GM19238 (cell line): ENCODE data around the gene NFX1.

Experiments used
- DNase-seq: peaks from one replicate; pipeline ENCODE4 v3.0.0; 2011; ENCODE audit warnings: low spot score; ENCODE audit not compliant: insufficient read length

The NFX1 gene

DNA sequence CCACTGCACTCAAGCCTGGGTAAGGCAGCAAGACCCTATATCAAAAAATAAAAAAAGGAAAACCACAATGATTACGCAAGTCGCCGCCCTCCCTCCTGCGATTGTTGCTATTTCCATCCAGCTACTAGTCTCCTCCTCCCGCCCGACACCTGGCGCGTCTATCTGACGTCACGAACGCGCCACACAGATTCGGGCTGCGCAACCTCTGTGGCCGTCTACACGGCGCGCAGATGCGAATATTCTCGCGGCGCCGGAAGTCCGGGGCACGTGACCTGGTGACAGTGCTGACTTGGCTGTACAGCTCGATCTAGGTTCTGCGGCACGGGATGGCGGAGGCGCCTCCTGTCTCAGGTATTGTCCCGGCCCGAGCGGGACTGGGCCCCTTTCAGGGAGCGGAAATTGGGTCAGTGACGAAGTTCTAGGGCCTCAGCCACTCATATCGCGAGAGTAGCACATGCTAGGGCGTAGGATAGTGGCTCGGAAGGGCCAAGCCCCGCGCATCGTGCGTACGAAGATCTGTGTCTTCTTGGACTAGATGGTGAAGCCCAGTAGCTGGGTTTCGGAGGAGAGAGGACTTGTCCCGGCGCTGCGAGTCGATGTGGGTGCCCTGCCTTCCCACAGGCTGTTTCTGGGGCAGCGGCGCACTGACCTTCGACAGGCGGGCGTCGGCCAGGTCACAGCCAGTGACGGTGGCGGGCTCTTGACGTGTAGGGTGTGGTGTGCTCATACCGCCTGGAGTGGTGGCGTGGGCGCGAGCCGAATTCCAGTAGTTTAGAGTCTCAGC lies at the start of gene NFX1:
TSS of gene NFX1 (plus strand) at position 270 of the 784 bp plus-strand sequence. CDS start at position 327, 57 bp downstream.
- DNase-seq: peak; percentile 78

DNA sequence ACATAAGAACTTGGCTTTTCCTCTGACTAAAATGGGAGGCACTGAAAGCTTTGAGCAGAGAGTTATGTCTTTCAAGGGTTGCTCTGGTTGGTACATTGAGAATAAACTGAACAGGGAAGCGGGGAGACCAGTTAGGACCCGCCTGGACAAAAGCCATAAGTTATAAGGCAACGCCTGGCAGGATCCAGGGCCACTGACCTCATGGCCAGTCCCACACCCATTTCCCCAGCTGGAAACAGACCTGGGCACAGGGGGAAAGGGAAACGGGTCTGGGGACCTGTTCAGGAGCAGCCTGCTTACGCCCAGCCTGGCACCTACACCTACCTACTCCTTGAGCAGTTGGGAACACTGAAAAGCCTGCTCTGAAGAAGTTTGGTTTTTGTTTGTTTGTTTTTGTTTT lies 49.0 kb upstream of the NFX1 start:
- no peak for DNase-seq

DNA sequence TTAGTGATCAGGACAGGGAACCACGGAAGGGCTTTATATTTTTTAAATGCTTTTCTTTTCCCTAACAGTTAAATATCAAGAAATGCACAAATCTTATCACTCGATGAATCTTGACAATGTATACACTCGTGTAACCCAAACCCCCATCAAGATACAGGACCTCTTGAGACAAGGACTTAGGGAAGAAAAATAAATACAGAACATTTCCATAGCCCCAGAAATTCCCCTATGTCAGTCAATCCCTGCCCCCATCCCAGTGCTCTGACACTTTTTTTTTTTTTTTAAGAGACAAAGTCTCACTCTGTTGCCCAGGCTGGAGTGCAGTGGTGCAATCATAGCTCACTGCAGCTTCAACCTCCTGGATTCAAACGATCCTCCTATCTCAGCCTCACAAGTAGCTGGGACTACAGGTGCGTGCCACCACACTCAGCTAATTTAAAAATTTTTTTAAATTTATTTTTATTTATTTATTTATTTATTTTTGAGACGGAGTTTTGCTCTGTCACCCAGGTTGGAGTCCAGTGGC lies 47.6 kb upstream of the NFX1 start:
- no peak for DNase-seq

- DNase-seq: no peak
Observed at GRCh38 chr9:33244137-33244784, 46.1 kb upstream of the NFX1 start.

DNA sequence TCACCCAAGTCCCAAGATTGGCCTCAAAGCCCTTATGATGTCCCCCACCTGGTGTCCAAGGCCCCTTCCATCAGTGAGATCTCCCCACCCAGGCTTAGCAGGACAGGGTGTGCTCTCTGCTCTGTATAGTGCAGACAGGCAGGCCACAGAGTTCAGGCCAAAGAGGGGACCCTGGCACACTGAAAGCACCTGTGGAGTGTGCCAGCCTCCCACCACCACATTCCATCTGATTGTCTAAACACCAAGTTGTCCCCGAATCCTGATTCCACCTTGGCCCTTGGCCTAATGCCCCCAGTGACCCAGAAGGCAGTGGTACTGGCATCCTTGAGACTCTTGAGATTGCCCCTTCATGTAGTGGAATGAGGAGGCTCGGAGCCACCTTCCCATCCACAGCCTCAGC lies 45.0 kb upstream of the NFX1 start:
- DNase-seq: no peak

DNA sequence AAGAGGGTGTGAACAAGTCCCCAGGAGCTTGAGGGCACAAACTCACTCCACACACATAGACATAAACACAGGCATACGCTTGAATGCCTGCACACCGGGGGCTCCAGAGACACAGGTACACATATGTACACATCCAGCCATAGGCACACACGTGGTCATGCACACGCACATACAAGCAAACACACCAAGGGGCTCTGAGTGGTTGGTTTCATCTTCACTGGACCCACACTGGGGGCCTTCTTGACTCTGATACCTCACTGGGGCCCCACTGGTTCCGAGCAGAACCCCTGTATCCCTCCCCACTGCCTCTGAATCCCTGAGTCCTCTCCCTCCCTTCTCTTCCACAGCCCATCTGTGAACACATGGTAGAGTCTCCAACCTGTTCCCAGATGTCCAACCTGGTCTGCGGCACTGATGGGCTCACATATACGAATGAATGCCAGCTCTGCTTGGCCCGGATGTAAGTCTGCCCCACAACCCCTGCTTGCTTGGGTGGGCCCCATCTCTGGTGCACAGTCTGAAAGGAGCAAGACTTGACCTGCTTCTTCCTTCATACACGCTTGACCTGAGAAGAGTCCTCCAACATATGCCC lies 44.0 kb upstream of the NFX1 start:
- DNase-seq: no peak

DNA sequence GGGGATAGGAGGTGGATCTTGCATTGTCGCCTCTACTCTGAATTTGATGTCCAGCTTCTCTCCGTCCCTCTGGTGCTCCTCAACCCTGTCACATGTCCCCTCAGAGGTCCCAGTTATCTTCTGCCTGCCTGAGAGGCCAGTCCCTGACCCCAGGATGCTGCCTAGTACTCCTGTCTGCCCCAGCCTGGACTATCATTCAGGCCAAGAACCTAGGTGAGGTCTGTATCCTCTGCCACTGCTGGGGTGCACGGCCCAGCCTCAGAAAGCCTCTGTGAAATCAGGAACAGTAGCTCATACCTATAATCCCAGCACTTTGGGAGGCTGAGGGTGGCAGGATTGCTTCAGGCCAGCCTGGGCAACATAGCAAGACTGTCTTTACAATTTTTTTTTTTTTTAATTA lies 41.7 kb upstream of the NFX1 start:
- no peak for DNase-seq

DNA sequence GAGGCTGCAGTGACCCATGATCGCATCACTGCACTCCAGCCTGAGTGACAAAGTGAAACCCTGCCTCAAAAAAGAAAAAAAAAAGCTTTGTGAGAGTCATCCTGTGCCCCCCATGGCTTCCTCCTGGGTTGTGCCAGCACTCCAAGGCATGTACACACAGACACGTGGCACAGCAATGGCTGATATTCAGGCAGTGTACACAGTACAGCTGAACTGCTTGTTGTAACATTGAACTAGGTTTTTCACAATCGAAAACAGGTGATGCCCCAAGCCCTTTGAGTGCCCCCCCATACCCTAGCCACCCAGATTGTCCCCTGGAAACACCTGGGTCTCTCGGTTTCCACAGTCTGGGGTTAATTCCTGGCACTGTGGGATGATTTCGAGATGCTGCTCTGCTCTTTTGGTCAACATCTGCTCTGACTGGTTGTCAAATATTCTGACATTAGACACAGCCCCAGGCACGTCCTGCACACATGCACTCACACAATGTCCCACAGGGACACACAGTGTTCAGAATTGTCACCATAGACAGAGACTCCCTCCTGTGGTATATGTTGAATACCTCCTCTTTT lies 41.1 kb upstream of the NFX1 start:
- no peak for DNase-seq

DNA sequence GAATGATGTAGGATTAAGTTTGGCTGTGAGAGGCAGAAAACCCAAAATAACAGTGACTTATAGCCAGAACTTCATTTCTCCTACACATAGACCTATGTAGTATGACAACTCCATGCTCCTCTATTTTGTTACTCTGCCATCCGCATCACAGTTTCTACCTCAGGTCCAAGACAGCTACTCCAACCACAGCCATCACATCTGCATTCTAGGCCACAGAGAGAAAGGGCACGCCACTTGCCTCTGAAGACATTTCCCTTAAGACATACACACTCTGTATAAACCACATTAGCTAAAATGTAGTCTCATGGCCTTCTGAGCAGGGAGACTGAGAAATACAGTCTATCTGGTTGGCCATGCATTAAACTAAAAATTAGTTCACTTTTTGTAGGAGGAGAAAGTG lies 40.3 kb upstream of the NFX1 start:
- DNase-seq: no peak

DNA sequence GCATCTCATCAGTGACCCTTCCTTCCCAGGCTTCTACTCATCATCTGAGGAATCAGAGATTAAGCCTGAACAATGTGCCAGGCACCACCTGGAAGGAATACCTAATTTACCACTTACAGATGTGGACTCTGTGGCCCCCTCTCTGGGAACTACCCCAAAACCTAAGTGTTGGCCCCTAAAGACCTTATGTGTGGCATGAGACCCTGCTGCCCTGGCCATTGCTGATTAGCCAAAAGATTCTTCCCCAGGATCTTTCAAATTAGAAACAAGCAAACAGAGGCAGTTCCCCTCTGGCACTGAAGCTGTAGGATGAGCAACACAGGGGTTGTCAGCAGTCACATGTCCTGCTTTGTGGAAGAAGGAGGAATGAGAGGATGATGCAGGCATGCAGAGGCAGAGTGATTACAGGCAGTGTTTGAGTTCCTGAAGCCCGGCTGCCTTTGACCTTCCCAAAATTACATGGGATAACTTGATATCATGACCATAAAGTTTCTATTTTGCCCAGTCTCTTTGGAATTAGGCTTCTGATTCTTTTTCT lies 39.8 kb upstream of the NFX1 start:
- DNase-seq: no peak

GRCh38 chr9:33254211-33254610 lies 36.1 kb upstream of the NFX1 start:
- no peak for DNase-seq

DNA sequence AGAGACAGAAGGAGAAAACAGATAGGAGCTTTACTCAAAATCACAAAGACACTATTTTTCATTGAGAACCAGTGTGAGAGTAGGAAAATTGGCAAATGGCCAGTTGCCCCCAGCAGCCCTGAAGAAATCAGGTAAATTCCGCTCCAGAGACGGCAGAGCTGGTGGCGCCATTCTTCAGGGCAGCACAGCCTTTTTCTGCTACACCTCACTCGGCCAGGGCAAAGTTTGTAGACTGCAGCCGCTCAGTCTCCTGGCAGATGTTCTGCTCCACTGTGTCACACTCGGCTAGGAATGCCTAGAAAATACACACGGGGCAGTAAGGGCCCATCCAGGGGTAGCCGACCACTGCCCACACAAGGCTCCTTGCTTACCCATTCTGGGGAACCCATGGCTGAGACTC lies 35.3 kb upstream of the NFX1 start:
- DNase-seq: no peak

GRCh38 chr9:33255471-33255870 lies 34.8 kb upstream of the NFX1 start:
- no peak for DNase-seq

DNA sequence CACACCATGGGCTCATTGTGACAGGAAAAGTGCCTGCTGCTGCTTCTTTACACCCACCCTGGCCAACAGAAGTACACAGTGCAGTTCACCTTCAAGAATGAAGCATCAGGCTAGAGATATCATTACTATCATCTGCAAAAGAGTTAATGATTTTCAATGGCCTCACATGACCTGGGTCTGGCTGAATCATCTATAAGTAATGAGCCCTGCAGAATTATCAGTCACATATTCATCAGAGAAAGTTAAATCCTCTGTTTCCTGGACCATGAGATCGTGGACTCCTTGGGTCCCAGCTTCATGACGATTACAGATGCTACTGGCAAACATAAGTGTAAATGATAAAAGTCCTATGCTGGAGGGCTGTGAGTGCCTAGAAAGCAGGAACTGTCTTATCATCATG lies 34.1 kb upstream of the NFX1 start:
- DNase-seq: no peak

- no peak for DNase-seq
Observed at GRCh38 chr9:33257276-33257675, 33.0 kb upstream of the NFX1 start.

DNA sequence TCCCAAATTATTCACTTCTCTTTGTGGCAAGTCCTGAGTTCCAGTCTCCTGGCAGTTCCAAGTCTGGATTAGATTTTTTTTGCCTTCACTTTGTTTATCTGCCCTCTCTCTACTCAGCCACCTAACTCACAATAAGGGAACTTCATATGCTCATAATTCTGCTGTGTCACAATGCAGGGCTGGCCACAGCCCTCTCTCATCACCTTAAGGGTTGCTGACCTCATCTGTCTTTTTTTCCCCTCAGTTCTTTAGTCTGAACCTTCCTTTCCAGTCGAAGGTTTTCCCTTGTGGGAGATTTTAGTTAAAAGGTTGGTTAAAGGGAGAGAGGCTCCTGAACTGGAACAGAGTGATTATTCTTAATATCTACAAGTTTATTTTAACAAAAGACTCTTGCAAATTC lies 29.9 kb upstream of the NFX1 start:
- DNase-seq: no peak

DNA sequence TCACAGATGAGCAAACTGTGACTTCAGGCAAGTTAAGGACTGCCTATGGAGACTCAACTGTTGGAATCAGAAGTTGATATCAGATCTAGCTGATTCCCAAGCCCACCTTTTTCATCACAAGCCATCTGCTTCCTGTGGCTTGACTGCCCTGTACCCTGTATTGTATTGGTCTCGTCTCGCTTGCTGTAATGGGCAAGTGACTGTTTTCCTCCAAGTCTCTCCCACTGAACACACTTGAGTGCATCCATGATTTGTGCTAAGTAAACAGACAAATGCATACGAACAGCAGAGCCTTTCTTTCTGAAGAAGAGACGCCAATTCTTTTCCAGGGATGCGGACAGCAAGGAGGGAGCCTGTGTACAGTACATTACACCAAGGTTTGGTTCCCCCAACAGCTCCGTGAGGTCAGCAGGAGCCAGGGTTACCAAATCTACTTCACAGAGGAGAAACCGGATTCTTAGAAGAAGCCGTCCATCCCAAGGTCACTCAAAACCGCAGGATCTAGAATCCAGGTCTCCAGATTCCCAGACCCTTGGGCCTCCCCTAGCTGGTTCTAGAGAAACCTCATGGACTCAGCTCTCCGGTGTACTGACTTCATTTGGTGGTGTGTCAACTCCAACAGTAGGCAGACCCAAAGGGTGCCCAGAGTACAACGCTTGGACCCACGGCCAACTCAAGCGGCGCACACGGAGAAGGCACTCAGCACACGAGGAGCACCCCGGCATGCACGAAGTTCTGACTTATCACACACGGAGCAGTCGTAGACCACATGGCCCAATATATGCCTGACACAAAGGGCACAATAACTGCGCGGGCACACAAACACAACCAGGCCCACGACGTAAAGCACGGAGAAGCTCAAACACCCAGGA lies 26.9 kb upstream of the NFX1 start:
- DNase-seq: peak; percentile 25

GRCh38 chr9:33264003-33264472 lies 26.3 kb upstream of the NFX1 start:
- DNase-seq: peak; percentile 39

DNA sequence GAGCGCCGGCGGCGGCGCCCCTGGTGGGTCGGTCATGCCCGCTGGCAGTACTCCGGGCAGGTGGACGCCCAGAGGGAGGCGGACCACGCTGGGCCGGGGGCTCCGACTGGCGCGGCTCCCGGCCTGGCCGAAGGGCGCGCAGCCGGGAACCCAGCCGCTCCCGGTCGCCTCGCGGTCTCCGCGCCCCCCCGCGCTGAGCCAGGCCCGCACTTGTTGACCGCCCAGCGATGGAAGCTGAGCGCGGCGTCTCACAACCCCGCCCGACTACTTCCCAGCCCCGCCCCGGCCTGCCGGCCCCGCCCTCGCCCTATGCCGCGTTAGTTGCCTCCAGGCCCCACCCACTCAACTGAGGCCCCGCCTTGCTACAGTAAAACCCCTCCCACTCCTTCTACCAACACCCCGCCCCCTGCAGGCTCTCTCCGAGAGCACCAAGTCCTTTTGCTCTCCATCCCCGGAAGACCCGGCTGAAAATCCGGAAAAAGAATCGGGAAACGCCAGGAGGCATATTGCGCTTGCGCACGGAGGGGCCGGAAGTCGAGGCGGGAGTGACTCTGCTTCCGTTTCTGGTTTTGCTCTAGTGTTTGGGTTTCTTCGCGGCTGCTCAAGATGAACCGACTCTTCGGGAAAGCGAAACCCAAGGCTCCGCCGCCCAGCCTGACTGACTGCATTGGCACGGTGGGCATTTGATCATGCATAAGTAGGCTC lies 25.7 kb upstream of the NFX1 start, which contains the start of the genes BAG1 and CHMP5:
TSS of gene BAG1 (minus strand) at position 236 of the 705 bp plus-strand sequence.
TSS of gene CHMP5 (plus strand) at position 577 of the 705 bp plus-strand sequence. CDS start at position 607, 30 bp downstream.
- peak; percentile 95 for DNase-seq
